ENCODE results near the gene IGSF3. TPM values are rescaled to one million over a fixed set of nuclear protein-coding genes. Genes with fewer than 3 reads are reported as not detected.

IGSF3 gene
- total and polyA plus RNA-seq, 2 donors from 2014 or later: 12.0 to 38.8 TPM

GRCh38 chr1:116671912-116672311 lies 4.4 kb upstream of the IGSF3 start:
- no peaks in the 10 kb centered on the region for H3K36me3 ChIP-seq (ENCODE audit: control insufficient read depth in 2 of 3, insufficient read depth in 3 of 3, low read length in 3 of 3)
- no peaks in the 10 kb centered on the region for H3K9me3 ChIP-seq (ENCODE audit: control insufficient read depth in 2 of 3, insufficient read depth in 1 of 3, low read length in 3 of 3)
- no peaks in the 10 kb centered on the region for H3K4me1 ChIP-seq (ENCODE audit: control insufficient read depth in 2 of 3, insufficient read depth in 2 of 3, low read depth in 1 of 3, low read length in 3 of 3)
- no peaks in the 10 kb centered on the region for H3K27me3 ChIP-seq (ENCODE audit: control insufficient read depth, insufficient read depth, low read length)
- H3K27ac ChIP-seq (ENCODE audit: low read depth in 2 of 2, low read length in 2 of 2): no peak overlapping the region
- no peak overlapping the region for H3K4me3 ChIP-seq (ENCODE audit: low read length in 3 of 3)
- TF ChIP-seq, protein P1, sequence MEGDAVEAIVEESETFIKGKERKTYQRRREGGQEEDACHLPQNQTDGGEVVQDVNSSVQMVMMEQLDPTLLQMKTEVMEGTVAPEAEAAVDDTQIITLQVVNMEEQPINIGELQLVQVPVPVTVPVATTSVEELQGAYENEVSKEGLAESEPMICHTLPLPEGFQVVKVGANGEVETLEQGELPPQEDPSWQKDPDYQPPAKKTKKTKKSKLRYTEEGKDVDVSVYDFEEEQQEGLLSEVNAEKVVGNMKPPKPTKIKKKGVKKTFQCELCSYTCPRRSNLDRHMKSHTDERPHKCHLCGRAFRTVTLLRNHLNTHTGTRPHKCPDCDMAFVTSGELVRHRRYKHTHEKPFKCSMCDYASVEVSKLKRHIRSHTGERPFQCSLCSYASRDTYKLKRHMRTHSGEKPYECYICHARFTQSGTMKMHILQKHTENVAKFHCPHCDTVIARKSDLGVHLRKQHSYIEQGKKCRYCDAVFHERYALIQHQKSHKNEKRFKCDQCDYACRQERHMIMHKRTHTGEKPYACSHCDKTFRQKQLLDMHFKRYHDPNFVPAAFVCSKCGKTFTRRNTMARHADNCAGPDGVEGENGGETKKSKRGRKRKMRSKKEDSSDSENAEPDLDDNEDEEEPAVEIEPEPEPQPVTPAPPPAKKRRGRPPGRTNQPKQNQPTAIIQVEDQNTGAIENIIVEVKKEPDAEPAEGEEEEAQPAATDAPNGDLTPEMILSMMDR (IDR thresholded peaks at IDR 0.05; ENCODE audit: borderline replicate concordance, extremely low read depth, insufficient read depth): no peak
- FAIRE-seq: no peak
- H3K9ac ChIP-seq (ENCODE audit: low read length in 3 of 3): no peak overlapping the region
- no peak for DNase-seq
- intact Hi-C loops (cut with DNase I): no loop called here

- no peaks in the 10 kb centered on the region for H3K27me3 ChIP-seq (ENCODE audit: control insufficient read depth, insufficient read depth, low read length)
- TF ChIP-seq, protein P1 (IDR thresholded peaks at IDR 0.05; ENCODE audit: borderline replicate concordance, extremely low read depth, insufficient read depth): no peak
- H3K9me3 ChIP-seq (ENCODE audit: control insufficient read depth in 2 of 3, insufficient read depth in 1 of 3, low read length in 3 of 3): no peaks in the 10 kb centered on the region
- DNase-seq (no peak), FAIRE-seq (no peak)
- H3K36me3 ChIP-seq (ENCODE audit: control insufficient read depth in 2 of 3, insufficient read depth in 3 of 3, low read length in 3 of 3): no peaks in the 10 kb centered on the region
- no peak overlapping the region for H3K9ac ChIP-seq (ENCODE audit: low read length in 3 of 3)
- no peak overlapping the region for H3K4me3 ChIP-seq (ENCODE audit: low read length in 3 of 3)
- intact Hi-C loops (cut with DNase I): no loop called here
- no peak overlapping the region for H3K27ac ChIP-seq (ENCODE audit: low read depth in 2 of 2, low read length in 2 of 2)
- H3K4me1 ChIP-seq (ENCODE audit: control insufficient read depth in 2 of 3, insufficient read depth in 2 of 3, low read depth in 1 of 3, low read length in 3 of 3): peaks cover 0 to 4% (median 0%) of the 10 kb centered on the region in 3 donors
Measured at GRCh38 chr1:116671072-116671760, 3.7 kb upstream of the IGSF3 start.

GRCh38 chr1:116668277-116668676 lies 744 bp upstream of the IGSF3 start:
- Histone ChIP-seq H3K4me3 (ENCODE audit: low read length in 3 of 3) (no peak overlapping the region), H3K9ac (ENCODE audit: low read length in 3 of 3) (no peak overlapping the region), H3K27me3 (ENCODE audit: control insufficient read depth, insufficient read depth, low read length) (no peaks in the 10 kb centered on the region), H3K36me3 (ENCODE audit: control insufficient read depth in 2 of 3, insufficient read depth in 3 of 3, low read length in 3 of 3) (no peaks in the 10 kb centered on the region), H3K4me1 (ENCODE audit: control insufficient read depth in 2 of 3, insufficient read depth in 2 of 3, low read depth in 1 of 3, low read length in 3 of 3) (peaks cover 0 to 8% (median 0%) of the 10 kb centered on the region in 3 donors), H3K9me3 (ENCODE audit: control insufficient read depth in 2 of 3, insufficient read depth in 1 of 3, low read length in 3 of 3) (no peaks in the 10 kb centered on the region), H3K27ac (ENCODE audit: low read depth in 2 of 2, low read length in 2 of 2) (no peak overlapping the region)
- TF ChIP-seq, protein P1 (IDR thresholded peaks at IDR 0.05; ENCODE audit: borderline replicate concordance, extremely low read depth, insufficient read depth): no peak
- FAIRE-seq (no peak), DNase-seq (no peak)
- intact Hi-C loops (cut with DNase I): no loop called here

All from kidney (tissue), 14 donors.